ENCODE measurements around the gene COL9A3.

COL9A3 gene

GRCh38 chr20:62830251-62830650, 13.4 kb downstream of the COL9A3 start:
- TF ChIP-seq CTCF (IDR thresholded peaks at IDR 0.05): no peak

GRCh38 chr20:62830821-62831220, 14.0 kb downstream of the COL9A3 start:
- no peak for TF ChIP-seq CTCF (IDR thresholded peaks at IDR 0.05)

GRCh38 chr20:62831361-62831788, 14.5 kb downstream of the COL9A3 start:
- TF ChIP-seq CTCF (IDR thresholded peaks at IDR 0.05): no peak

GRCh38 chr20:62831854-62832211, 15.0 kb downstream of the COL9A3 start:
- TF ChIP-seq CTCF (IDR thresholded peaks at IDR 0.05): no peak

GRCh38 chr20:62832212-62832922, 15.5 kb downstream of the COL9A3 start:
- no peak for TF ChIP-seq CTCF (IDR thresholded peaks at IDR 0.05)

GRCh38 chr20:62832951-62833391, 16.1 kb downstream of the COL9A3 start:
- TF ChIP-seq CTCF (IDR thresholded peaks at IDR 0.05): no peak

- TF ChIP-seq CTCF (IDR thresholded peaks at IDR 0.05): no peak
These were observed 18.3 kb downstream of the COL9A3 start for GRCh38 chr20:62834967-62835730.
